ENCODE data around the gene TULP4. TPM values are rescaled to one million over a fixed set of nuclear protein-coding genes. Genes with fewer than 3 reads are reported as not detected.

TULP4 gene
- polyA plus RNA-seq, 3 donors = 6.5 to 10.6 (median 7.9) TPM

DNA sequence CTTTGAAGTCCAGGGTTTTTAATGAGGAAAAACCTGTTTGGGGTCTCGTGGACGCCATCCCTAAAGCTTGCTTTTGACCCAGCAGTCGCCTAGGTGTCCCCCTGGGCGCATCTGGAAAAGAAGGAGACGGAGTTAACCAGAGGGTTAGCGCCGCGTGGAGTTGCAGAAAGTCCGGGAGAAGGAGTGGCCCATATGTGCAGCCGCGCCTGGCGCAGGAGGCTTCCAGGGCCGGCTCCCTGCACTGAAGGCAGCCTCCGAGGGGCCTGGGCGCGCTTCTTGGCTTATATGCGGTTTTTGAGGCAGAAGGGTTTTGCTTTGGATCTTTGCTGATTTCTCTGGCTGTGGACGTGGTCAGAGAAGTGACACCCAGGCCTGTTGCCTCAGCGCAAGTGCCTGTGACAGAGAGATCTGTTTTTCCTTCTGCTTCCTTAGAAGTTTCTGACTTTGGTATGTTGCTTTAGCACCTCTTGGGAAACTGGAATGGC, 248.6 kb downstream of the TULP4 start:
- Mint-ChIP-seq H3K27me3 (ENCODE audit: low read depth in 3 of 3) (peaks cover 2 to 3% (median 3%) of the 10 kb centered on the region in 3 donors), H3K36me3 (peaks cover under 1 to 20% of the 10 kb centered on the region in 2 donors), H3K9me3 (no peaks in the 10 kb centered on the region), H3K4me1 (peaks cover 45% of the 10 kb centered on the region), H3K4me3 (peak overlapping the region; percentile 93 to 96), H3K27ac (peak overlapping the region; percentile 73 to 92 (median 88))
- peaks cover 54% of the 10 kb centered on the region for H3K79me2 ChIP-seq (ENCODE audit: insufficient read depth, low read length)
- H3K9ac ChIP-seq (ENCODE audit: insufficient read depth, low read length, poor library complexity, severe bottlenecking) = peak overlapping the region; percentile 96
- H3K4me1 ChIP-seq (ENCODE audit: control insufficient read depth in 1 of 2, insufficient read depth in 2 of 2, low read length in 2 of 2) = peaks cover 17 to 47% of the 10 kb centered on the region in 2 donors
- DNase-seq = peak in 2 of 3 donors; percentile 2 to 19
- peak overlapping the region; percentile 93 for H3K4me2 ChIP-seq (replicated peaks; ENCODE audit: extremely low read depth, low read length, poor library complexity, severe bottlenecking)
- H3K36me3 ChIP-seq (replicated peaks in 1 of 2; ENCODE audit: control insufficient read depth in 1 of 2, insufficient read depth in 2 of 2, low read length in 2 of 2) = no peaks in the 10 kb centered on the region
- intact Hi-C loops (cut with micrococcal nuclease) = no loop called here
- no peaks in the 10 kb centered on the region for H3K27me3 ChIP-seq (ENCODE audit: control insufficient read depth in 2 of 2, insufficient read depth in 2 of 2, low read length in 2 of 2)
- peak overlapping the region; percentile 96 for H2AFZ ChIP-seq (ENCODE audit: insufficient read depth, low read depth, low read length, poor library complexity, severe bottlenecking)
- peaks cover 49% of the 10 kb centered on the region for H4K20me1 ChIP-seq (ENCODE audit: insufficient read depth, low read length)
- H3K4me3 ChIP-seq (replicated peaks in 1 of 3; ENCODE audit: low read depth in 2 of 3, low read length in 3 of 3) = peak overlapping the region; percentile 65 to 92 (median 88)
- TF ChIP-seq, protein P1, sequence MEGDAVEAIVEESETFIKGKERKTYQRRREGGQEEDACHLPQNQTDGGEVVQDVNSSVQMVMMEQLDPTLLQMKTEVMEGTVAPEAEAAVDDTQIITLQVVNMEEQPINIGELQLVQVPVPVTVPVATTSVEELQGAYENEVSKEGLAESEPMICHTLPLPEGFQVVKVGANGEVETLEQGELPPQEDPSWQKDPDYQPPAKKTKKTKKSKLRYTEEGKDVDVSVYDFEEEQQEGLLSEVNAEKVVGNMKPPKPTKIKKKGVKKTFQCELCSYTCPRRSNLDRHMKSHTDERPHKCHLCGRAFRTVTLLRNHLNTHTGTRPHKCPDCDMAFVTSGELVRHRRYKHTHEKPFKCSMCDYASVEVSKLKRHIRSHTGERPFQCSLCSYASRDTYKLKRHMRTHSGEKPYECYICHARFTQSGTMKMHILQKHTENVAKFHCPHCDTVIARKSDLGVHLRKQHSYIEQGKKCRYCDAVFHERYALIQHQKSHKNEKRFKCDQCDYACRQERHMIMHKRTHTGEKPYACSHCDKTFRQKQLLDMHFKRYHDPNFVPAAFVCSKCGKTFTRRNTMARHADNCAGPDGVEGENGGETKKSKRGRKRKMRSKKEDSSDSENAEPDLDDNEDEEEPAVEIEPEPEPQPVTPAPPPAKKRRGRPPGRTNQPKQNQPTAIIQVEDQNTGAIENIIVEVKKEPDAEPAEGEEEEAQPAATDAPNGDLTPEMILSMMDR (IDR thresholded peaks at IDR 0.05) = no peak
- under 1% methylated on average over 19 of the region's 19 CpGs for WGBS (ENCODE audit: insufficient coverage)
- no peaks in the 10 kb centered on the region for H3K9me3 ChIP-seq (replicated peaks in 1 of 2; ENCODE audit: control insufficient read depth in 1 of 2, insufficient read depth in 1 of 2, low read length in 2 of 2)
- peak overlapping the region; percentile 10 to 91 for H3K27ac ChIP-seq (ENCODE audit: low read depth in 1 of 2, low read length in 2 of 2)

Small RNA genes lying within 50 kb of the gene (small RNA-seq; reads per million reads assigned to genes)
- gene RN7SL173P (ENCODE audit: insufficient read length, low read depth) = not detected

Other genes starting within 250 kb of the TULP4 start
- 1 to 10 TPM; 4.3 to 5.1 (median 4.4) TPM for gene SERAC1, start 144.2 kb upstream of the TULP4 start, polyA plus RNA-seq
- gene GTF2H5, start 144.1 kb upstream of the TULP4 start, polyA plus RNA-seq = 10 to 100 TPM in 2 of 3 donors, 1 to 10 TPM in 1; 1.1 to 14.8 (median 14.1) TPM
- gene TMEM181, start 247.6 kb downstream of the TULP4 start, polyA plus RNA-seq = 1 to 10 TPM; 2.4 to 6.8 (median 2.6) TPM